ENCODE measurements around the gene OLFM2.
A peak's percentile ranks its signal among the peaks of the same experiment; 100 is the strongest.
"Not testable (repeated sequence)": the region's sequence is repeated elsewhere in the genome, so short reads cannot be mapped to it uniquely, and the experiment has no call there.

OLFM2 gene

DNA sequence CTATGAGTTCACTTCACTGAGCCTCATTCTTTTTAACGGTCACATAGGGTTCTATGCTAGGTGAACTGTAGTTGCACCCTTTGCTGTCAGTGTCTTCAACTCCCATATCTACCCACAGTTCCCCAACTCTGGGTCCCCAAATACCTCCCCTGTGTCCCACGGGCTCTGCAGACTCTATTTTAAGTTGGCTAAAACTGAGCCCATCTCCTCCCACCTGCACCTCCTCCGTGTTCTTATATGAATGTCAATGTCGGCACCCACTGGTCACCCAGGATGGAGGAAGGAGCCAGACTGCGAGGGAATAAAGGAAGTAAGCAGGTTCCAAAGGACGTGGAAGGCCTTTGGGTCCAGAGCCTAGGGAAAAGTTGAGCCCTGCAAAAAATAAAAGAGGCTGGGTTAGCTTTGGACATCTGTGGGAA, 102.0 kb downstream of the OLFM2 start:
- TF ChIP-seq, protein P1, sequence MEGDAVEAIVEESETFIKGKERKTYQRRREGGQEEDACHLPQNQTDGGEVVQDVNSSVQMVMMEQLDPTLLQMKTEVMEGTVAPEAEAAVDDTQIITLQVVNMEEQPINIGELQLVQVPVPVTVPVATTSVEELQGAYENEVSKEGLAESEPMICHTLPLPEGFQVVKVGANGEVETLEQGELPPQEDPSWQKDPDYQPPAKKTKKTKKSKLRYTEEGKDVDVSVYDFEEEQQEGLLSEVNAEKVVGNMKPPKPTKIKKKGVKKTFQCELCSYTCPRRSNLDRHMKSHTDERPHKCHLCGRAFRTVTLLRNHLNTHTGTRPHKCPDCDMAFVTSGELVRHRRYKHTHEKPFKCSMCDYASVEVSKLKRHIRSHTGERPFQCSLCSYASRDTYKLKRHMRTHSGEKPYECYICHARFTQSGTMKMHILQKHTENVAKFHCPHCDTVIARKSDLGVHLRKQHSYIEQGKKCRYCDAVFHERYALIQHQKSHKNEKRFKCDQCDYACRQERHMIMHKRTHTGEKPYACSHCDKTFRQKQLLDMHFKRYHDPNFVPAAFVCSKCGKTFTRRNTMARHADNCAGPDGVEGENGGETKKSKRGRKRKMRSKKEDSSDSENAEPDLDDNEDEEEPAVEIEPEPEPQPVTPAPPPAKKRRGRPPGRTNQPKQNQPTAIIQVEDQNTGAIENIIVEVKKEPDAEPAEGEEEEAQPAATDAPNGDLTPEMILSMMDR (IDR thresholded peaks at IDR 0.05; ENCODE audit: insufficient read depth, low read length, poor library complexity, severe bottlenecking): no peak
- DNase-seq (ENCODE audit: extremely low read depth, insufficient read length): no peak
- H3K4me3 ChIP-seq (replicated peaks; ENCODE audit: low read depth, low read length): peak overlapping the region; percentile 71; the same call in 1 of the 2 replicates
- peaks cover 4% of the 10 kb centered on the region for H3K36me3 ChIP-seq (ENCODE audit: control insufficient read depth, insufficient read depth, low read length)
- no peaks in the 10 kb centered on the region for H3K27me3 ChIP-seq (replicated peaks; ENCODE audit: control insufficient read depth, insufficient read depth, low read length)

DNA sequence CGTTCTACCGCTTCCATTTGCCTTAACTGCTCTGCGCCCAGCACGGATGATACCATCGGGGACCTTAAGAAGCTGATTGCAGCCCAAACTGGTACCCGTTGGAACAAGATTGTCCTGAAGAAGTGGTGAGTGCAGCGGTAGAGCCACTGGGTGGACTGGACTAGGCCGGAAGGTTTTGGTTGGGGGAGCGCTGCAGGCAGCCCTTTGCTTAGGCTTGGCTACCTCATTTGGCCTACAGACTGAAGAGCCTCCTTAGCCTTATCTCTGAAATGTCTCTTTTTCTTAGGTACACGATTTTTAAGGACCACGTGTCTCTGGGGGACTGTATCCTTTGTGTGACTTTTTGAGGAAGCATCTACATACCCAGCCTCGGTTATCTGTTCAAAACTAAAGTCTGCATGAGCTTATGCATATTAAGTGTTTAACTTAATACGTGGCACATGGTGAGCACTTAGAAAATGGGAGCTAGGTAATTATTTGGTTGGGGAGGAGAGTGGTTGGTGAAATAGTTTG, 107.7 kb downstream of the OLFM2 start:
- peak overlapping the region; percentile 72 for H3K4me3 ChIP-seq (replicated peaks; ENCODE audit: low read depth, low read length)
- no peak for DNase-seq (ENCODE audit: extremely low read depth, insufficient read length)
- TF ChIP-seq, protein P1 (IDR thresholded peaks at IDR 0.05; ENCODE audit: insufficient read depth, low read length, poor library complexity, severe bottlenecking): no peak
- H3K27me3 ChIP-seq (replicated peaks; ENCODE audit: control insufficient read depth, insufficient read depth, low read length): no peaks in the 10 kb centered on the region
- no peaks in the 10 kb centered on the region; the same call in 1 of the 2 replicates for H3K36me3 ChIP-seq (ENCODE audit: control insufficient read depth, insufficient read depth, low read length)

DNA sequence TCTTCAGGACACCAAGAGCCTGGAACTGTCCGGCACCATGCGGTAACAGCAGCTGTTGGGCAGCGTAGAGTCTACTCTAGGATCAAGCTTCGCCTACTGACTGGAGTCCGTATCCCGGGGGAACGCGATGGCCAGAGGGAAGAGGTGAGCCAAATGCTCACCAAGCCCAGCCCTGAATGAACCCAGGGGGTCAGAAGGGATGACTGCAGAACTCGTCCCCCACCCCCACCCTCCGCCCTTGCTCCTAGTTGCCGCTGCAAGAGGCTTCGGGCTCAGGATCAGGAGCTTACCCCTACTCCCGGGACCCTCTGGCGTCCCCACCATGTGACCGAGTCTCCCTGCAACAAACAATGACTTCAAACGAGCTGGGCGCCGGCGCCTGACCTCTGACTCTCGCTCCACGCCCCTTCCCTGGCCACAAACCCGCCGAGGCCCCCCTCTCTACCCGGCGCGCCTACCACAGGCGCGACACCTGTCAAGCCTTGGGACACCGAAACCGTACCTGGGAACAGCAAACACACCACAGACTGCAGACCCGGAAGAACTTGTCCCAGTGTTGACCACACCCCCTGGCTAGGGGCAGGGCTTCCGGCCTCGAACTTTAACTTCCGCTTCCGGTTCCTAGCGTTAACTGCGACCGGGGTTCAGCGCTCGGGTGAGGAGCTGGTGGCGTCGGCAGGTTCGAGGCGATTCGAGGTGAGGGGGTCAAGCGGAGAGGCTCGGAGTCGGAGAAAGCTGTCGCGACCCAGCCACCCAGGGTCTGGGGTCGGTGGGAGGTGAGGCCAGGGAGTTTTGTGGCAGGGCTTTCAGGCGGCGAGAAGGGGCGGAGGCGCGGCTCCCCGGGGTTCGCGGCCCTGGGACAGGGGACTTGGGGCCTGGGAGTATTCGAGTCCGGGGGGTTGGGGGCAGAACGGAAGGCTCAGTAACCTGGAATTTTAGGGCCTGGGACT, 108.8 kb downstream of the OLFM2 start, which contains the start of gene UBL5:
Gene UBL5 (plus strand): TSS at position 630 of the 950 bp plus-strand sequence. CDS start 420 bp downstream, outside the sequence.
- TF ChIP-seq, protein P1 (IDR thresholded peaks at IDR 0.05; ENCODE audit: insufficient read depth, low read length, poor library complexity, severe bottlenecking): no peak
- DNase-seq (ENCODE audit: extremely low read depth, insufficient read length): peak; percentile 85
- no peaks in the 10 kb centered on the region; the same call in 1 of the 2 replicates for H3K36me3 ChIP-seq (ENCODE audit: control insufficient read depth, insufficient read depth, low read length)

DNA sequence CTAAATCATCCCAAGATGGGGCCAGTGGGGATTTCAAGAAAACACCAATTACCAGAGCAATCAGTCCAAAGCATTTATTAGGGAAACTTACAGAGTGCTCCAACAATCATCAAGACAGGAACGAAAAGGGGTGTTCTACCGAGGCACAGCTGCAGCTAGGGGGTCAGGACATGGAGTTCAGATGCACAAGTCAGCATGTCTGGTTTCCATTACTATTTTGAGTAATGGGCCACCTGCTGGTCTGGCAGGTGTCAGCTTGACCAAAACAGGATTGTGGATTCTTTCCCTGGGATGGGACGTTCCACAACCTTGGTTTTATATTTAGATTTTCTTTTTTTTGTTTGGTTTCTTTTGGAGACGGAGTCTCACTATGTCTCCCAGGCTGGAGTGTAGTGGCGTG, 112.5 kb downstream of the OLFM2 start:
- TF ChIP-seq, protein P1 (IDR thresholded peaks at IDR 0.05; ENCODE audit: insufficient read depth, low read length, poor library complexity, severe bottlenecking): no peak
- no peak overlapping the region for H3K4me3 ChIP-seq (replicated peaks; ENCODE audit: low read depth, low read length)
- DNase-seq (ENCODE audit: extremely low read depth, insufficient read length): no peak
- H3K27me3 ChIP-seq (replicated peaks; ENCODE audit: control insufficient read depth, insufficient read depth, low read length): no peaks in the 10 kb centered on the region
- H3K36me3 ChIP-seq (ENCODE audit: control insufficient read depth, insufficient read depth, low read length): no peaks in the 10 kb centered on the region; the same call in 1 of the 2 replicates

More for the DNA sequence above, 108.8 kb downstream of the OLFM2 start, which contains the start of gene UBL5:
- Histone ChIP-seq H3K4me3 (replicated peaks; ENCODE audit: low read depth, low read length) (peak within 1 kb of the TSS; percentile 72), H3K27me3 (replicated peaks; ENCODE audit: control insufficient read depth, insufficient read depth, low read length) (no peaks in the 10 kb centered on the region)

DNA sequence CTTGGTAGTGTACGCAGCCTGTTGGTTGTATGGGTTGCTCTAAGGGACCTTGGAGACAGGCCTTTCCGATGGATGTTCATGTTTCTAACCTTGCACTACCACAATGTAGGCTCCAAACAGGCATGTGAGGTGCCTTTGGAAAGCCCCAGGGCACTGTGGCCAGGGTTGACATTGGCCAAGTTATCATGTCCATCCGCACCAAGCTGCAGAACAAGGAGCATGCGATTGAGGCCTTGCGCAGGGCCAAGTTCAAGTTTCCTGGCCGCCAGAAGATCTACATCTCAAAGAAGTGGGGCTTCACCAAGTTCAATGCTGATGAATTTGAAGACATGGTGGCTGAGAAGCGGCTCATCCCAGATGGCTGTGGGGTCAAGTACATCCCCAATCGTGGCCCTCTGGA, 116.3 kb downstream of the OLFM2 start:
- not testable (repeated sequence) for DNase-seq (ENCODE audit: extremely low read depth, insufficient read length); H3K36me3 ChIP-seq (ENCODE audit: control insufficient read depth, insufficient read depth, low read length); H3K27me3 ChIP-seq (replicated peaks; ENCODE audit: control insufficient read depth, insufficient read depth, low read length)
- H3K4me3 ChIP-seq (replicated peaks; ENCODE audit: low read depth, low read length): peak overlapping the region; percentile 57

DNA sequence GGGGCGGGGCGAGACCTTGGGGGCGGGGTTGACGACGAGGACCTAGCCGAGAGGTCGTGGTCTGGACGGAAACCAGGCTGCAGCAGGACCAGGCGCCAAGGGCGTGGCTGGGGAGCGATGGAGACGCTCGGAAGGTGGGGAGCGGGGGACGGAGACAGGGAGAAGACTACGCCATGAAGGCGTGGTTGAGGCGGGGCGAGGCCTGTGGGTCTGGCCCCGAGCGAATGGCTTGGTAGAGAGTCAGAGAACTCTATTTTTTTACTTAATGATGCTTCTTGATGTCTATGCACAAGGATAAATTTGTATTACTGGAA, 116.8 kb downstream of the OLFM2 start:
- no peak for DNase-seq (ENCODE audit: extremely low read depth, insufficient read length)
- Histone ChIP-seq H3K27me3 (replicated peaks; ENCODE audit: control insufficient read depth, insufficient read depth, low read length) (no peaks in the 10 kb centered on the region), H3K4me3 (replicated peaks; ENCODE audit: low read depth, low read length) (peak overlapping the region; percentile 57), H3K36me3 (ENCODE audit: control insufficient read depth, insufficient read depth, low read length) (peaks cover 2% of the 10 kb centered on the region)
- TF ChIP-seq, protein P1 (IDR thresholded peaks at IDR 0.05; ENCODE audit: insufficient read depth, low read length, poor library complexity, severe bottlenecking): no peak

Data from GM06990 (cell line).